Vagina (tissue), 2 donors: ENCODE results near the gene ILK.

ENCODE experiments used
- POLR2AphosphoS5 ChIP-seq, 2 donors: sonication (generic); formaldehyde crosslinking; IDR thresholded peaks; one replicate each; pipeline ENCODE4 v1.9.0; 2017; ENCODE audit warnings: antibody characterized with exemption in 2 of 2, mild to moderate bottlenecking in 2 of 2, low read depth in 1 of 2; ENCODE audit not compliant: insufficient read depth in 1 of 2
- TF ChIP-seq, protein P1 (sequence below), 3 experiments: fragments of 450-650 bp in 2 of 3; fragments of 200-600 bp in 1 of 3; sonication (generic) in 1 of 3; IDR thresholded peaks; one replicate each; pipeline ENCODE4 v1.5.1; 2017 to 2019; ENCODE audit warnings: antibody characterized with exemption in 3 of 3, mild to moderate bottlenecking in 2 of 3, moderate library complexity in 2 of 3

GRCh38 chr11:6565988-6566703 is 37.4 kb upstream of the ILK start:
- no peak for TF ChIP-seq POLR2AphosphoS5 (IDR thresholded peaks at IDR 0.05; ENCODE audit: insufficient read depth in 1 of 2, low read depth in 1 of 2)
- TF ChIP-seq, protein P1, sequence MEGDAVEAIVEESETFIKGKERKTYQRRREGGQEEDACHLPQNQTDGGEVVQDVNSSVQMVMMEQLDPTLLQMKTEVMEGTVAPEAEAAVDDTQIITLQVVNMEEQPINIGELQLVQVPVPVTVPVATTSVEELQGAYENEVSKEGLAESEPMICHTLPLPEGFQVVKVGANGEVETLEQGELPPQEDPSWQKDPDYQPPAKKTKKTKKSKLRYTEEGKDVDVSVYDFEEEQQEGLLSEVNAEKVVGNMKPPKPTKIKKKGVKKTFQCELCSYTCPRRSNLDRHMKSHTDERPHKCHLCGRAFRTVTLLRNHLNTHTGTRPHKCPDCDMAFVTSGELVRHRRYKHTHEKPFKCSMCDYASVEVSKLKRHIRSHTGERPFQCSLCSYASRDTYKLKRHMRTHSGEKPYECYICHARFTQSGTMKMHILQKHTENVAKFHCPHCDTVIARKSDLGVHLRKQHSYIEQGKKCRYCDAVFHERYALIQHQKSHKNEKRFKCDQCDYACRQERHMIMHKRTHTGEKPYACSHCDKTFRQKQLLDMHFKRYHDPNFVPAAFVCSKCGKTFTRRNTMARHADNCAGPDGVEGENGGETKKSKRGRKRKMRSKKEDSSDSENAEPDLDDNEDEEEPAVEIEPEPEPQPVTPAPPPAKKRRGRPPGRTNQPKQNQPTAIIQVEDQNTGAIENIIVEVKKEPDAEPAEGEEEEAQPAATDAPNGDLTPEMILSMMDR (IDR thresholded peaks at IDR 0.05): no peak
